ENCODE data around the gene COA1.
"Not testable (repeated sequence)": the region's sequence is repeated elsewhere in the genome, so short reads cannot be mapped to it uniquely, and the experiment has no call there.

Gene COA1

DNA sequence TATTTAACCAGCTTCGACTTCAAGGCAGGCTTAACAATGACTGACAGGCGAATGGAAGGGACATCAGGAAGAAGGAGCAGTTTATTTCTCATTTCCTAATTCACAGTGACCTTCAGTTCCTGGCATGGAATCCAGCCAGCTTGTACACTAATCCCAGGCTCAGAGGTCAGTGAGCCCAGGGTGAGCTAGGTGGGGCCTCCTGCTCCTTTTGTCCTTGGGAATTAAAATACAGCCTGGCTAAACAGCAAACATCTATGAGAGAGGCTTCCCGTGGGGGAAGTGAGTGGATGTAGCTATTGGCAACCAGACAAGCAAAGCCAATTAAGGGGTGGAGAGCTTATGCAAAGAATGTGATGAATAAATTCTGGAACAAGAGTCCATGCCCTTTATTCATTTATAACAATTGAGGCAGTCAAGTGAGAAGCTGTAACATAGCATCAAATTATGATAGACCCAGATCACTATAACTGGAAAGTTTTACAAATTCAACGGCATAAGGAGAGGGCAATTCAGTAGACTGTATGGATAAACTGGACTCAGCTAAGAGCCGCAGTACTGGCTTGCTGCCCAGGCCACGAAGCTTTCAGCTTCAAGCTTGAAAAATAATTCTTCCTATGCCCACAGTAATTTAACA, 89.3 kb downstream of the COA1 start:
- DNase-seq (ENCODE audit: extremely low spot score, insufficient read length, low read depth) (no peak), FAIRE-seq (no peak)

DNA sequence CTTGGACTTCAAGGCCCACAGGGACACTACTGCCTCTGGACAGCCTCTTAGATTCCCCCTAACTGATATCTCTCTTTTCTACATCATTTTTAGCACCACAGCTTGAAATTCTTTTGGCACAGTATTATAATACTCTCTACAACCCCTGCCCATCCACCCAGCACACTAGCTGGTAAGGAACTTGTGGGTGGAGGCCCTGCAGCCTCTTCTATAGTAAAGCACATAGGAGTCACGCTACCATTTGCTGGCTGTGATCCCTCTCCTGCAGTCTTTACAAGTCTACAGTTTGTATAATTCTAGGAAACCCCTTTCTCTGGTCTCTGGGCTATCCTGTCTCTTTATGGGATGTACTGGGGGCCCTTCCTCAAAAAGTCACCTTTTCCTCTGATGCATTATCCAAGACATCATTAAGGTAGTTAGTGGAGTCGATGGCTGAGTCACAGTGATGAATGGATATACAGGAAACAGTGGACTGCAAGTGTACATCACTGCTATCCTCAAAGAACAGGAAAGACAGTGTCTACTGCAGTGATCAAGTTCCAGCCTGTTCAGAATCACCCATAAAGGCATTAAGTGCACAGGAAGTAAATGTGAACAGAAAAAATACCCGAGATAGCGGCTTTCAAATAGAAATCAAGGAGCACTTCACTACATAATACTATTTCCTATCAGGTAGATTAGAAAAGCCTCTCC, 92.1 kb downstream of the COA1 start:
- DNase-seq (ENCODE audit: extremely low spot score, insufficient read length, low read depth) (no peak), FAIRE-seq (no peak)

DNA sequence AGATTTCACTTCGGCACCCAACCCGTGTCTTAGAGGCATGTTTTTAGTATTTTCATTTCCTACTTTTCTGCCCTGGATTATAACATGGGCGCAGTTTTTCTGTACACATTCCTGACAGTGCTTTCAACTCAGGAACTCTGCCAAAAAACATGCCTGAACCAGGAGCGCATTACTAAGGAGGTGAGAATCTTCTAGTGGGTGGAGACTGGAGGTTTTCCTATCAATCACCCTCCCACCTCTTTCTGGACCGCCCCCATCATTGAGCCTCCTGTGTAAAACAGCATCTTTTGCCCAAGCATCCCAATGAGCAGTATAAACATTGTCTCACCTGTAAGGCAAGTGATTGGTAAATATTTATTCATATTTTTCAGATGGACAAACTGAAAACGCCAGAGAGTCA, 93.2 kb downstream of the COA1 start:
- FAIRE-seq (no peak), DNase-seq (ENCODE audit: extremely low spot score, insufficient read length, low read depth) (no peak)

DNA sequence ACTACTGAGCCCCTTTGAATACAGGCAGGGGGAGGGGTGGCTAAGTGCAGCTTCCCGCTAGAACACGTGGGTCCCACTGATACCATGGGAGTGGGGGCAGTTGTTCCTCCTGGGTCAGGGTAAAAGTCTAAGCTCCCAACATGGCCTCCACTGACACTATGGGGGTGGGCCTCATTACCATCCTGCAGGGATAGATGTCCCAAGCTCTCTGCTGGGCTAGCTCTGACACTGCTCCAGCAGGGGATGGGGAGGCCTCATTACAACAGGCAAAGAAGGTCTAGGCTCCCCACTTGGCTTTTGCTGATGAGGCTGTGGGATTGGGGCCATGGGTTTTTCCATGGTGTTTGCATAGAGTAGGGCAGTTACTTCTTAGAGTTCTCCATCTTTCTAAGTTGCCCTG, 94.9 kb downstream of the COA1 start:
- FAIRE-seq (no peak), DNase-seq (ENCODE audit: extremely low spot score, insufficient read length, low read depth) (no peak)

DNA sequence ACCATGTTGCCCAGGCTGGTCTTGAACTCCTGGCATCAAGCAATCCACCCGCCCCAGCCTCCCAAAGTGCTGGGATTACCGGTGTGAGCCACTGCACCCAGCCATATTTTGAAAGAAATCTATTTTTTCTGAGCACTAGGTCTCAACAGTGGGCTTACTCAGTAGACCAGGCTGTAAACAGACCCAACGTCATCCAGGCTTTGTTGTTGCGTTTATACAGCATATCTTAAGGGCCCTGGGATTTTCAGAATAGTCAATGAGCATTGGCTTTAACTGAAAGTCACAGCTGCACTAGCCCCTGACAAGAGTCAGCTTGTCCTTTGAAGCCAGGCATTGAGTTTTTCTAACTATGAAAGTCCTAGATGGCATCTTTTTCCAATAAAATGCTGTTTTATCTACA, 96.6 kb downstream of the COA1 start:
- DNase-seq (ENCODE audit: extremely low spot score, insufficient read length, low read depth) (no peak), FAIRE-seq (no peak)

DNA sequence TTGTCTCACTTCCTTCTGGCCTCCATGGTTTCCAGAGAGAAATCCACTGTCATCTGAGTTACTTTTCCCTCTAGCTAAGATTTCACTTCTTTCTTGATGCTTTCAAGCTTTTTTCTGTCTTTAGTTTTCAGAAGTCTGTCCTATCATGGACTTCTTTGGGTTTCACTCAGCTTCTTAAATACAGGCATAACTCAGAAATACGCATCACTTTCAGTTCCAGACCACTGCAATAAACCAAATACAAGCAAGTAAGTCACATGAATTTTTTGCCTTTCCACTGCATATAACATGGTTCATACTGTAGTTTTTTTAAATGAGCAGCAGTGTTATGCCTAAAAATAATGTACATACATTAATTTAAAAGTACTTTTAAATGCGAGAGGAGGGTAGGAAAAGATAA, 97.8 kb downstream of the COA1 start:
- DNase-seq (ENCODE audit: extremely low spot score, insufficient read length, low read depth) (no peak), FAIRE-seq (peak; percentile 50)

DNA sequence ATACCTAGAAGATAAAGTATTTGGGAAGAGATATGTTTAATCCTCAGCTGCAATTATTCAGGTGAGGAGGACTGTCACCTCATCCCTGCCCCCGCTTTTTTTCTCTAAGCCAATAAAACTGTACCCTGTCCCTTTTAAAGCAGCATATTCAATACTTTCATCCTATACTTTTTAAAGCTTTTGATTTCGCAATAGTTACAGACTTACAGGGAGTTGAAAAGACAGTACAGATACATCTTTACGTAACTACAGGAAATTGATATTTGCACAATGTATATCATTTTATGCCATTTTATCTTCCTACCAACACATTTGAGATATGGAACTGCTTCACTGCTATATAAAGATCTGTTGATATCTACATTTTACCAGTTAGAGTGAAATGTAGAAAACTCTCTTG, 98.8 kb downstream of the COA1 start:
- peak; percentile 38 for FAIRE-seq
- DNase-seq (ENCODE audit: extremely low spot score, insufficient read length, low read depth): no peak

DNA sequence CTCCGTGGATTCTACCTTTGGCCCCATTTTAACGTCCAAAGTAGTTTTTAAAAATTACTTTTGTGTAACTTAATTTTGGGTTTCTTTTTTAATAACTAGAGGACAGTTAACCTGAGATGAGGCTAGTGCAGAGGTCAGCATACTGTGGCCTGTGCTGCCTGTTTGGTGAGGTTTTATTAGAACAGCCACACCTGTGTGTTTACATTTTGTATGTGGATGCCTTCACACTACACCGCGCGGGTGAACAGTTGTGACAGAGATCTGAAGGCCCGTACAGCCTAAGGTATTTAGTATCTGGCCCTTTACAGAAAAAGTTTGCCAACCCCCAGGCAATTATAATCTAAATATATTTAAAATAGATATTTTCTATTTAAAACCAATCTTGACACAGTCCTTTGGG, 99.5 kb downstream of the COA1 start:
- FAIRE-seq: no peak
- no peak for DNase-seq (ENCODE audit: extremely low spot score, insufficient read length, low read depth)

DNA sequence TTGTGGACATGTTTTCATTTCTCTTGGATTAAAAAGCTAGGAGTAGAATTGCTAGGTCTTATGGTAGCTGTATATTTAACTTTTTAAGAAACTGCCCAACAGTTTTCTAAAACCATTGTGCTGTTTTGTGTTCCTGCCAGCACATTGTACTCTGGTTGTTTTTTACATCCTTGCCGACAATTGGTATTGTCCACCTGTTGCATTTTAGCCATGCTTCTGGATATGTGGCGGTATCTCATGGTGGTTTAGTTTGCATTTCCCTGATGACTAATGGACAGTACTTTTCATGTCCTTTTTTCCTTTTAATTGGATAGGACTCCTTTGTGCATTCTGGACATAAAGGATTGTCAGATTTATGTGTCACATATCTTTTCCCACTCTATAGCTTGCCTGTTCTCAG, 100.9 kb downstream of the COA1 start:
- no peak for DNase-seq (ENCODE audit: extremely low spot score, insufficient read length, low read depth)
- FAIRE-seq: no peak

DNA sequence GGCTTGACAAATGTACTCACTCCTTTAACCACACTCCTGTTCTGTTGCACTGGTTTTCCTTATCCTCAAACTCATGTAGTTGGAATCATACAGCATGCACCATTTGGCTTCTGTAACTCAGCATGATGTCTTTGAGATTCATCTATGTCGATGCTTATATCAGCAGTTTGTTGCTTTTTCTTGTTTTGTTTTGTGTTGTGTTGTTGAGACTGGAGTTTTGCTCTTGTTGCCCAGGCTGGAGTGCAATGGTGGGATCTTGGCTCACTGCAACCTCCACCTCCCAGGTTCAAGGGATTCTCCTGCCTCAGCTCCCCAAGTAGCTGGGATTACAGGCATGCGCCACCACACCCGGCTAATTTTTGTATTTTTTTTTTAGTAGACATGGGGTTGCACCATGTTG, 101.5 kb downstream of the COA1 start:
- DNase-seq (ENCODE audit: extremely low spot score, insufficient read length, low read depth): not testable (repeated sequence)
- FAIRE-seq: peak; percentile 15

DNA sequence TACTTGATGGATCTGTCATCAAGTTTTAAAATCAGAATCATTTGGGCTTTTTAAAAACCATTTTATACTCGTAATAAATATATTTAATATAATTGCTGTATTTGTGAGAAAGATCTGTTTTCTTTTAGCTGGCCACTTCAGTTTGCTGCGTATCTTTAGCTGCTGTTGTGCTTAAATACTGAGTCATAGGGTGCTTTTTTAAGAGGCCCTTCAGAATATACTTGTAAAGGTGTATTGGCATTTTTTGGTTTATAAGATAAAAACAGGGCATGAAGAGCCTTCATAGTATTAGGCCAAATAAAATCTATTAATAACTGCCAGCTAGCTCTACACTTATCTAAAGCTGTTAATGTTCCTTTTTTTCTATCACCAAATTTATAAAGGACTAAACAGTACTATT, 102.6 kb downstream of the COA1 start:
- FAIRE-seq (no peak), DNase-seq (ENCODE audit: extremely low spot score, insufficient read length, low read depth) (no peak)

DNA sequence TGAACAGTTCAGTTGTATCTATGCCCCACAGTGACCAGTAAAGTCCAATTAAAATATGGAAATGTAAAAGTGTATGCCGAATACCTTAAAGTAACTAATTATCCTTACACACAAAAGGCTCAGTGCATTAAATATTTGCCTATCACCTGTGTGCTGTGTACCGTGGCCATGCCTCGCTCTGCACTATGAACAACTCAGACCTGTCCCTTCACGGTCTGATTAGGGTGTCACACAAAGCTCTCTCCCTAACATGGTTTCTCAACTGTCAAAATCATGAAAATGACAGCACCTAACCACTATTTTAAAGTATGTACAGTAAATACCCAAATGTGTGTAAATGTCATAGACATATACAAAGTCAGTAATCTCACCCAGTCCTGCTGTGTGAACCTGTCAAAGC, 103.3 kb downstream of the COA1 start:
- FAIRE-seq (peak; percentile 54), DNase-seq (ENCODE audit: extremely low spot score, insufficient read length, low read depth) (no peak)

DNA sequence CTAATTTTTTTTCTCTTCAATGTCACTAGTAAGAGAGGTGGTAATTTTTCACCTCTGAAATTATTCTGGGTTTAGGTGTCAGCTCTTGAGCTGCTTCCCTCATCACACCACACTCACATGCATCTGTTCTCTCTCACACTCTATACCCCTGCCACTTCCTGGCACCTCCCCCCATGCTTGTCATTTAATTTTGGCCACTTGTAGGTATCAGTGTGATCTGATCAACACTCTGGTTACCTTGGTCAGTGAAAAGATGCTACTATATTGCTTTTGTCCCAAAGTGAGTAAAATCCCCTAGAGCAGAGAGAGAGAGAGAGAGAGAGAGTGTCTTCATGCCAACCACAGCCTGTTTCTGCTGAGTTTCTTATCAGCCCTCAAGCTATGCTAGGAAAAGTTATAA, 103.9 kb downstream of the COA1 start:
- peak; percentile 73 for FAIRE-seq
- no peak for DNase-seq (ENCODE audit: extremely low spot score, insufficient read length, low read depth)

DNA sequence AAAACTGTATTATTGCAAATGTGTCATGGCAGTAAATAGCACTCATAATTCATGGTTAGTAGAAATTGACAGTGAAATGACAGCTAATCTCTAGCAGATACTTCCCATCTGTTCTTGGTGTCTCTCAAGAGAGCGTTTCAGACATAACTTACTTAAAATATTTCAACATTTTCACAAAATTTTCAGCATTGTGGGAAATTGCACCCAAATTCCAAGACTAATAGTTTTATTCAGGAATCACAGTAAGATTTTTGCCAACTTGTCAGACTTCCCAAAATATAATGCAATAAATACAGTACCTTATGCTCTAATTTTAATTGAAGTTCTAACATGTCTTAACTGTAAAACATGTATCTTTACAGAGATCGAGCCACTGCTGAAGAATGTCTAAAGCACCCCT, 105.2 kb downstream of the COA1 start:
- no peak for DNase-seq (ENCODE audit: extremely low spot score, insufficient read length, low read depth)
- FAIRE-seq: no peak

DNA sequence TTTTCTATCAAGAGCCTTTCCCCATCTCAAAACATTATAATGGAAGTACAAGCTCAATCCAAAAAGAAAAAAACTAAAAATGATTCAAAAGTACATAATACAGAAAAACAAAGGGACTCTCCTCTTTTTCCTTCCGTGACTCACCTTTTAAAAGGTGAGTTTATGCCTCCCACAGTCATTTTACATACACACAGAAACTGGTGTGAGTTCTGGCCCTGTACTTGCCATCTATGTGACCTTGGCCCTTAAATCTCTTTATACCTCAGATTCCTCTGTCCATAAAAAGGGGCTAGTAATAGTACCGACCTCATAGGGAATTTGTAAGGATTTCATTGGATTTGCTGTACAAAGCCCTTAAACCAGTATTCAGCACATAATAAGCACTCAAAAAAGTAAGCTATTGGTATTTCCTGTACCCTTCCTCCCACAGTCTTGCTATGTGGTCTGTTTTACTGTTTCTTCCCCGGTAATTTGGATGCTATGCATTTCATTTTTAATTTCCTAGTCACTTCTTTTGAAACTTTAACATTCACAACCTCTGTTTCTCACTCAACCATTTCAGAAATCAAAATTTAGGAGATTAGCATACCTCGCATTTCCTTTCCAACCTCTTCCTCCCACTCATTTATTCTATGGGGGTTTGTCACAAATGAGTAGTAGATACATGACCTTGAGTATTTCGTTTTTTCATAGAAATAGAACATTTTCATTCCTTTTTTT, 107.4 kb downstream of the COA1 start:
- DNase-seq (ENCODE audit: extremely low spot score, insufficient read length, low read depth): no peak
- peak; percentile 29 for FAIRE-seq

DNA sequence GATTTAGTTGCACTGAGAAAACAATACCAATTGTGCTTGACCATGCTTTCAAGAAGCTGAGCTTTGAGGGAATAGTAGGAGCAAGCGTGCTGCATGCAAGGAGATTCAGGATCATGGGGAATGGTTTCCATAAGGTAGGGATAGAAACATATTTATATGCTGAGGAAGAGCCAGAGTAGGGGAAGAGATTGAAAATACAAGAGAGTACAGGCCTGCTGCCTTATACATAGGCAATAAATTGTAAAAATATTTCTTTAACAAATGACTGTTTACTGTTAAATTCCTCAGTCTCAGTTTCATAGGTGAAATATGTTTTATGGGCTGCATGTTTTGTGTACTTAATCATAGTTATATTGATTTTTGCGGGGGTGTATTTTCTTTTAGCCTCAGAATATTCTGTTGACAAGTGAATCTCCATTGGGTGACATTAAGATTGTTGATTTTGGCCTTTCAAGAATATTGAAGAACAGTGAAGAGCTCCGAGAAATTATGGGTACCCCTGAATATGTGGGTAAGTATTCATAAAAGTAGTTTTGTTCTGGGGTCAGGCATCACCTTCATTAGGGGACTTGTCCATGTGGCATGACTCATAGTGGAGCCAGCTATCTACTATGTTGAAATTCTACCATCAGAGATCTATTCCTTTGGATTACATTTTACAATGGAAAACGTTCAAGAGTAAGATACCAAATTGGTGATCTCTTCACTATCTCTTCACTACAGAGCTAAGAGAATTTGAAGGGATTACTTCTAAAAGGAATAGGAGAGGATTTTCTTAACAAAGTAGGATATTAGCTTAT, 109.9 kb downstream of the COA1 start:
- DNase-seq (ENCODE audit: extremely low spot score, insufficient read length, low read depth): no peak

DNA sequence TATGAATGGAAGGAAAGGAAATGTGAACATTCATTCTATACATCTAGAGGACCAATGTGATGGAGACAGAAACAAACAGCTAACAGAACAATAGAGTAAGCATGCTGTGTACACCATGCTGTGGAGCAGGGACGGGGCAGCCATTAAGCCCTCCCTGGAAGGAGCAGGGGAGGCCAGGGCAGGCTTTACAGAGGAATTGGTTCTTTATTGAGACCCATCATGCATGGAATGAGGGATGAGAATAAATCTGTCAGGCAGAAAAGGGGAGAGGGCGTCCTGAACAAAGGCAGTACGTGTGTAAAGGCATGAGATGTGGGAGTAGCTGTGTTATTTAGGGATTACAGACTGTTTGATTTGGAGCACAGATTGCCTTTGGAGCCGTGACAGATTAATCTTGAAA, 111.2 kb downstream of the COA1 start:
- no peak for DNase-seq (ENCODE audit: extremely low spot score, insufficient read length, low read depth)
- no peak for FAIRE-seq

More for the DNA sequence above, 109.9 kb downstream of the COA1 start:
- FAIRE-seq: no peak

DNA sequence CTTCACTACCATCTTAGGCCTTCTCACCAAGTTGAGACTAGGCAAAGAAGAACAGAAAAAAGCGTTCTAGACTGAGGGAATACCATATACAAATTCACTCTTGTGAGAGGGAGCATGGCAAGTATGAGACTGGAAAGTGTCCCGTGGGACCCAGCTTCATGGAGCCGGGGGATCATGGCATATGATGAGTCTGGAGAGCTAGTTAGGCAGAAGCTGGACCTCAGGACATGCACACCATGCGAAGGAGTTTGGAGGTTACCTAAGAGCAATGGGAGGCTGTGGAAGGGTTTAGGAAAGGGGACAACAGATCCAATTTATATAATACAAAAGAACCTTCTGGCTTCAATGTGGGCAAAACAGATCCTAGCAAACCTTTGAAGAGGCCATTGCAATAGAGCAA, 112.3 kb downstream of the COA1 start:
- FAIRE-seq (no peak), DNase-seq (ENCODE audit: extremely low spot score, insufficient read length, low read depth) (no peak)

DNA sequence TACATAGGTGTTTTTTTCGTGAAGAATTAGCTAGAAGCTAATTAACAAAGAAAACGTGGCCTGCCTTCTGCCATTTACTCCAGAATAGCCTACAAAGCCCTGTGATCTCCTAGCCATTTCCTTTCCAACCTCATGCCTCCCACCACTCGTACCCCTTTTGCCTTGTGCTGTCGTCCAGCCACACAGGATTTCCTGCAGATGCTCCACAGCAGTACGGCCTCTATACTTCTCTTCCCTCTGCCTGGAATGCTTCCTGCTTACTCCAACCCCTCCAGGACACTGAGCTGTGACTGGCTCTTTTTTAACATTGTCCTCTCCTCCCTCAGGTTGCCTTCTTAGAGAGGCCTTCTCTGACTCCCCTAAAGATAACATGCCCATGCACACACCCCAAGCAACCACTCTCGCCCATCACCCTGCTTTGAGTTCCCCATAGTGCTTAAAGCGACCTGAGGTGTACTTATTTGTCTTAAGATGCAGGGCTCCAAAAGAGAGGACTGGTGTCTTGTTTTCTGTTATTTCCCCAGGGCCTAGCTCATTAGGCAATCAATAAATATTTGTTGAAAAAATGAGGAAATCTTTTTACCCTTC, 113.7 kb downstream of the COA1 start:
- FAIRE-seq: no peak
- no peak for DNase-seq (ENCODE audit: extremely low spot score, insufficient read length, low read depth)

Measured in GM18507 (cell line).